ENCODE results near the gene MDFIC2.

The MDFIC2 gene

DNA sequence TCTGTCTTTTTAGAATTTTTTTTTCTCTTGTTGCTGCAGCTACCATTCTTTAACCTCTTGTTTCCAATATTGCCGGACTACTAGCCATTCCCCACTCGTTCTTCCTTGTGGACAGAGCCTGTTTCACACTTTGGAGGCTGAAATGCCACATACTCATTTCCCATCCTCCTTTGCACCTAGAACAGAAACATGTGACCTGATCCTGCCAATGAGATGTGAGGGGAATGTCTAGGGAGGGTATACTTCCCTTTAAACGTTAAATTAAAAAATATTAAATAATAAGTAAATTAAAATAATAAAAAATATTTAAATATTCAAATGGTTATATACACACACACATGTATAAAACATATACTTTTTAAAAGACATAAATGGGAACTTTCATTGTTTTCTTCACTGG is 20.6 kb upstream of the MDFIC2 start:
- H3K27ac ChIP-seq, result no peak overlapping the region
- TF ChIP-seq, protein P1, sequence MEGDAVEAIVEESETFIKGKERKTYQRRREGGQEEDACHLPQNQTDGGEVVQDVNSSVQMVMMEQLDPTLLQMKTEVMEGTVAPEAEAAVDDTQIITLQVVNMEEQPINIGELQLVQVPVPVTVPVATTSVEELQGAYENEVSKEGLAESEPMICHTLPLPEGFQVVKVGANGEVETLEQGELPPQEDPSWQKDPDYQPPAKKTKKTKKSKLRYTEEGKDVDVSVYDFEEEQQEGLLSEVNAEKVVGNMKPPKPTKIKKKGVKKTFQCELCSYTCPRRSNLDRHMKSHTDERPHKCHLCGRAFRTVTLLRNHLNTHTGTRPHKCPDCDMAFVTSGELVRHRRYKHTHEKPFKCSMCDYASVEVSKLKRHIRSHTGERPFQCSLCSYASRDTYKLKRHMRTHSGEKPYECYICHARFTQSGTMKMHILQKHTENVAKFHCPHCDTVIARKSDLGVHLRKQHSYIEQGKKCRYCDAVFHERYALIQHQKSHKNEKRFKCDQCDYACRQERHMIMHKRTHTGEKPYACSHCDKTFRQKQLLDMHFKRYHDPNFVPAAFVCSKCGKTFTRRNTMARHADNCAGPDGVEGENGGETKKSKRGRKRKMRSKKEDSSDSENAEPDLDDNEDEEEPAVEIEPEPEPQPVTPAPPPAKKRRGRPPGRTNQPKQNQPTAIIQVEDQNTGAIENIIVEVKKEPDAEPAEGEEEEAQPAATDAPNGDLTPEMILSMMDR (IDR thresholded peaks at IDR 0.05), result no peak
- H3K4me3 ChIP-seq, result no peak overlapping the region
- DNase-seq (ENCODE audit: low spot score), result no peak

DNA sequence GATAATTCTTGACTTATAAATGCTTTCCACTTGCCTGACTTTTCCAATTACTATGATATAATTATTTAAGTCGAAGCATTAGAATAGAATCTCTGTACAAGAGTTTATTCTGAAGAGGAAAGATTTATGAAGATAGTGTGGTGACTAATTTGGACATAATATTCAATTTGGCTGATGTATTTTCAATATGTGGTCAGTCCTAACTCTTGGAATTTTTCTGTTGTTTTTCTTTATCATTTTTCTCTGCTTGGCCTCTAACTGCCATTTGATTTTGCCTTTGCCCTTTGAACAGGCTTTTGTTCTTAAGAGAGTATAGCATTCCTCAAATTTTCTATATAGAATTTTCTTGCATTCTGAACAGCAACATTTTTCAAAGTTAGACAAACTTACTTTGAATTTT is 2.6 kb upstream of the MDFIC2 start:
- TF ChIP-seq, protein P1 (IDR thresholded peaks at IDR 0.05), result no peak
- Histone ChIP-seq H3K4me3 (no peak overlapping the region), H3K27ac (no peak overlapping the region)
- no peak for DNase-seq (ENCODE audit: low spot score)

DNA sequence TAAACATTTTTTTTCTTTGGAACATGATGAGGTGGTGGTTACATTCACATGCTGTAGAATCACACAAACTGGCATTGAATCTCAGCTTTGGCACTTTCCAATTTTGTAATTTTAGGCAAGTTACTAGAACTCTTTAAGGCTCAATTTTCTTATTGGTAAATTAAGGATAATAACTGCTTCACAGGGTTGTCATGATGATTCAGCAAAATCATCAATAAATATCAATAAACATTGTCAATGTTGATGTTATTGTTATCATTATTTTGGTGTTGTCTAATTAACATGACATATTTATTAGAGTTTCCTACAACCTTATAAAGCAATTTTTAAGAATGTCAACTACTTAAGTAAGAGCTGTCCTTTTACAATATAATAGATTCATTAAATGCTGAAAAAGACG is 1.6 kb downstream of the MDFIC2 start:
- no peak for DNase-seq (ENCODE audit: low spot score)
- H3K4me3 ChIP-seq, result no peak overlapping the region
- TF ChIP-seq, protein P1 (IDR thresholded peaks at IDR 0.05), result no peak
- H3K27ac ChIP-seq, result no peak overlapping the region

DNA sequence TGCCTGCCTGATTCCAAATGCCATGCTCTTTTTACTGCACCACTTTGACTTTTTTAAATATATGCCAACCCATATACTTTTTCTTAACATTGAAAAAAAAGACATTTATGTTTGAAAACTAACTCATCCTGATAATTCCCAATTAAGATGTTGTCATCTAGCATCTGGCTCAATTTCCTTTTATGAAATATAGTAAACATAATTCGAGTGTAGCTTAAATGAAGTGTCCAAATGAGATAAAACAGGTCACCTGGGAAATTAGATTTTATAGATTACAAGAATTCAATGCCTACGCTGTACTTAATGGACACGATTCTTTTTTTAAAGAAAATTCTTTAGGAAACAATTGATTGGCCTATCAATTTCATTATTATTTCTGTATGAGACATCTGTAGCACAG is 2.8 kb downstream of the MDFIC2 start:
- TF ChIP-seq, protein P1 (IDR thresholded peaks at IDR 0.05), result no peak
- Histone ChIP-seq H3K4me3 (no peak overlapping the region), H3K27ac (no peak overlapping the region)
- DNase-seq (ENCODE audit: low spot score), result no peak

DNA sequence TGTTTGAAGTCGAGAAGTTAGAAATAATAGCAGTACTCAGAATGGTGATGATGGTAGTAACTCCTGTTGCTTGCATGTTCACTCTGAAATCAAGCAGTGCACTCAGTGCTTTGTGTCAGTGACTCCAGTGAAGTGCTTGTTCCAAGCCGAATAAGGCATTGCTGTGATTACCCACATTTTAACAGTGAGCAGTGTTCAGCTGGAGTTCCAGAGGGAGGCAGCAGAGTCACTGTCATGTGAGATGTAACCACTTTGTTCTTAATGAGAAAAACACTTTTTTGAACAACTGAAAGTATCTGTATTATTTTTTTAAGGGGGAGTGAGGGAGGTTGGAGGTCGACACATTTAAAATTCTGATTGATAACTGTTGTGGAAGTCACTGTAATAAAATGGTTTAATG is 3.7 kb downstream of the MDFIC2 start:
- Histone ChIP-seq H3K4me3 (no peak overlapping the region), H3K27ac (no peak overlapping the region)
- TF ChIP-seq, protein P1 (IDR thresholded peaks at IDR 0.05), result no peak
- DNase-seq (ENCODE audit: low spot score), result no peak

DNA sequence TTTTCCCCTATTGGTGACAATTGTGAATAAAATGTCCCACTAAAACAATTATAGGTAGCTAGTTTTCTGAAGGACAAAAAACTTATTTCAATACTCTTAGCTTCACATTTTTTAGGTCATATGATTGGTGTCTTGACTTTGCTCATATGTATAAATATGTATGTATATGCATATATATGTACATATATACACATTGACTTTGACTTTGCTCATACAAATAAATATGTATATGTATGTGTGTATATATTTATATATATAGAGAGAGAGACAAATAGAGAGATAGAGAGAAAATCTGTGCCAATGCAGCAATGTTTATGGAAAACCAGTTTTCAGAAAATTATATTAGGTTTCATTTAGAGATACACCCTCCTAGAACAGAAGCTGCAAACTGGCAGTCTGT is 5.7 kb downstream of the MDFIC2 start:
- DNase-seq (ENCODE audit: low spot score), result no peak
- Histone ChIP-seq H3K27ac (no peak overlapping the region), H3K4me3 (no peak overlapping the region)
- TF ChIP-seq, protein P1 (IDR thresholded peaks at IDR 0.05), result no peak

DNA sequence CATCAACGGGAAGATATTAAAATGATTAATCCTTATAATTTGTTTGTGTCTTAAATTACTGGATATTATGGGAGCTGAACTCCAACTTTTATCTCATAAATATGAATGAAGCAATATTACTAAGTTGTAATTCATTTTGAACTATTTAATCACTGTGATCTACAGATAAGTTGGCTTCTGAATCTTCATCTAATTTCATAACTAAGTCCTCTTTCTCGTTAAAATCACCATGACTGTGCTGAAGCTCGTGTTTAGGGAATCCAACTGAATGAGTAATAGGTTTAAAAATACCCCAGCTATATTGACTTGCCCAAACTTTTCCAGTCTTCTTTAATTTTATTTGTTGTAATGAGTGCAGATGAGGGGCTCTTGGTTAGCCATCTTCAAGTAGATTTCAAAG is 14.1 kb downstream of the MDFIC2 start:
- no peak for DNase-seq (ENCODE audit: low spot score)
- H3K27ac ChIP-seq, result no peak overlapping the region

More for the DNA sequence above, 14.1 kb downstream of the MDFIC2 start:
- TF ChIP-seq, protein P1 (IDR thresholded peaks at IDR 0.05), result no peak
- peak overlapping the region; percentile 20 for H3K4me3 ChIP-seq
